Stimulated activated CD8-positive, alpha-beta memory T cell treated with anti-CD3 and anti-CD28 coated beads, Interleukin-15, amount 100 ng/mL, for 1 hour (primary cell): ENCODE data around the gene TTC27.

Experiments used
- DNase-seq: peaks from one replicate; pipeline ENCODE4 v3.0.0-alpha.2; 2020; ENCODE audit warnings: low read depth

TTC27 gene

DNA sequence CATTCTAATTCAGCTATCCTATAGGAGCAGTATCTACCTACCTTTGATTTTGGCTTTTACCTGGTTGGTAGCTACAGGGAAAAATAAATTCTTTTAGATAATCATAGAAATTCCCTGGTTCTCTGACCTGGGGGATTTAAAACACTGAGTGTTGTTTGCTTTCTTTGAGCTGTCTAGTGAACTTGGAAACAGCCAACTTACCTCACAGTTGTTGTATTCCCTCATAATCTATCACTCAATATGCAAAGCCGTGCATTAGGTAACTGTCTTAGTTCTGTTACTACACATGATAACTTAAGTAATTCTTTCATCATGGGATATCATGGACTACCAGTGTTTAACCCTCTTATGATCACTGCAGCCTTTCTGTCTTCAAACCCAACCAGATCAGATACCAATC lies 127.8 kb downstream of the TTC27 start:
- no peak for DNase-seq

DNA sequence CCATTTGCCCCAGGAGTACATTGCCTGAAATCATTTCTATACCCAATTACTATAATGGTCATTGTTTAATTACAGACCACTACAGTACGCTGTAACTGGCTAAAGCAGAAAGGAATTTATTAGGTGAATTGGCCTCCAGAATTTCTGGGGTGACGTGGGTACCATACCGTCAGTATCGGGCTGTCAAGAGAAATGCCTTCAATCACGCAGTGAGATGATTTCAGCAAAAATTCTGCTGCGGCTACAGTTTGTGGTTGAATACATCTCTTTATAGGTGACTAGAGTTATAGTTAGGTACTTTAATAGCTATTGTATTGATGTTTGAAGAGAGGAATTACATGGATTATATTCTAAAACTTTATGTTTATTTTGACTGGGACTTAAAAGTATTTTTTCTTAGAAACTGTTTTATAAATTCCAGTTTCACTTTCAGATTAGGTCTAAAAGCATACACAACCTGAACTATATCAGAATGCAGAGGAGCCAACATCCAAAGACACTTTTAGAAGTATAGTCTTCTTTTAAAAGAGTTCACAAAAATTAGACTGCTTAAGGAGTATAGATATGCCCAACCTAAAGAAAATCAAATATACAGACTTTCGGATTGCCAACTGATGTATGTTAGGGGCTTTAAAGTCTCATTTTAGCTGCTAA lies 128.4 kb downstream of the TTC27 start:
- no peak for DNase-seq

DNA sequence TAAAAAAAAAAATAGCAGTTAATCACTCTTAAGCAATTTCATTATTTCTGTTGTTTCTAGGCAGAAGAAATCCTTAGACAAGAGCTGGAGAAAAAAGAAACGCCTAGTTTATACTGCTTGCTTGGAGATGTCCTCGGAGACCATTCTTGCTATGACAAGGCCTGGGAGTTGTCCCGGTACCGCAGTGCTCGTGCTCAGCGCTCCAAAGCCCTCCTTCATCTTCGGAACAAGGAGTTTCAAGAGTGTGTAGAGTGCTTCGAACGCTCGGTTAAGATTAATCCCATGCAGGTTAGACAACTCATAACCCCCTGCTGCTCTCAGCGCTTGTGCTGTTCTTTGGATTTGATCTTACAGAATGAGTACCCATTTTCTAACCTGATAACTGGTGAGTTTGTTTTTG lies 130.4 kb downstream of the TTC27 start:
- DNase-seq: no peak

DNA sequence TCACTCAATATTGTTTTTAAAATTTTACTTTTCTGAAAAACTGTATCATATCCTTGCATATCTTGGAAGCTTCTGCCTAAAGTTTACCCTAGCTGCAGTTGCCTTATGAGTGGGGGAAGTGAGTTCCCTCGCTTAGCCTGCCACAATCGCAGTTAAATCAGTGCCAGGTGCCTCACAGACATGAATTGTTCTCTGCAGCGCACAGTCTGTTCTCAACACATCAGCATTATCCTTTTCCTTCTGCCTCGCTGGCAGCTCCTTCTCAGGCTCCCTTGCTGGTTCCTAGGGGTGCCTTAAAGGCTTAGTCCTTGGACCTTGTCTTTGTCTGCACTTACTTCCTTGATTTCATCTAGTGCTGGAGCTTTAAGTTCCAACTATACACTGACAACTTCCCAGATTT lies 132.8 kb downstream of the TTC27 start:
- no peak for DNase-seq

DNA sequence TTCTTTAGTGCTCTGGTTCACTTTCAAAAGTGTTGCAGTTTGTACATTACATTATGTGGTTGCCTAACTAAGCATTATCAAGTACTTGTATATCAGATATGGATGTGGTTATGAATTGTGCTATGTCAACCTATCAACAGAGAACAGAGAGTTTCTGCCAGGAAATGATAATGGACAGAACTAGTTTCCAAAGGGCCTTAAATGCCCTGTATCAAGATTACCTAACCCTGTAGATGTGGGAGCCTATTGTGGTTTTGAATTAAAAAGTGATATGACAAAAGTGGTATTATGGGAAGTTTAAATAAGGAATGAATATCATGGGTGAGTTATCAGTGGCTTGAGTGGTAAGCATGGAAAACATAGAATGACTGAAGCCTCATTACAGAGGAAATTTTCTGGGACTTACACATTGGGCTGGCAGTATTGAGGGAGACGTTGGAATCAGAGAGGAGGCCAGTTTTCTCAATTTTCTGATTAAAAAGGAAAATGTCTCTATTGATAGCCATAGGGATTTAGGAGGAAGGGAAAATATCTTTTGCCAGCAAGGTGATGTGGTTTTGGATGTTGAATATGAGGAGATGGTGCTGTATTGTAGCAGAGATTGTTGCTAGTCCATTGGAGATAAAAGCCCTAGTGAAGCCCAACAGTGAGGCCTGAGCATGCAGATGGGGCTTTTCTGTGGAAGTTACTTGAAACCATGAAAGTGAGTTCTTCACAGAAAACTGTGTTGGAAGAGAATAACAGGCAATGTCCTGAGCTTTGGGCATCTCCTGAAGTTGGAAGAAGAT lies 140.7 kb downstream of the TTC27 start:
- DNase-seq: no peak

DNA sequence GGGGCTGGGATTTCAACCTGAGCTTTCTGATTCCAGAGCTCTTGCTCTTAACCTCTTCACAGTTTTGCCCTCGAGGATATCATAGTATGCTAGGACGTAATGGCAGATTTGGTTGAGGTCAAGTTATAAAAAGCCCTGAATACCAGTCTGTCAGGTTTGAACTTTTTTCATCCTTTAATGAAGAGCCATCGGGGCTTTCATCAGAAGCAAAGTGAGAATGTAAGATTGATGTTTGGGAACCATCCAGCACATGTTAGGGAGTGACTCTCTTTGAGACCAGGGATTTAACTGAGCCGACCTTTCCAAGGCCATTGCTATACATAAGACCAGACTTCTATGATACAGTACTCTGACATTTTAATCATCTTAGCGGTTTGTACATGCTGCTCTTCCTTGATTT lies 142.5 kb downstream of the TTC27 start:
- DNase-seq: no peak

DNA sequence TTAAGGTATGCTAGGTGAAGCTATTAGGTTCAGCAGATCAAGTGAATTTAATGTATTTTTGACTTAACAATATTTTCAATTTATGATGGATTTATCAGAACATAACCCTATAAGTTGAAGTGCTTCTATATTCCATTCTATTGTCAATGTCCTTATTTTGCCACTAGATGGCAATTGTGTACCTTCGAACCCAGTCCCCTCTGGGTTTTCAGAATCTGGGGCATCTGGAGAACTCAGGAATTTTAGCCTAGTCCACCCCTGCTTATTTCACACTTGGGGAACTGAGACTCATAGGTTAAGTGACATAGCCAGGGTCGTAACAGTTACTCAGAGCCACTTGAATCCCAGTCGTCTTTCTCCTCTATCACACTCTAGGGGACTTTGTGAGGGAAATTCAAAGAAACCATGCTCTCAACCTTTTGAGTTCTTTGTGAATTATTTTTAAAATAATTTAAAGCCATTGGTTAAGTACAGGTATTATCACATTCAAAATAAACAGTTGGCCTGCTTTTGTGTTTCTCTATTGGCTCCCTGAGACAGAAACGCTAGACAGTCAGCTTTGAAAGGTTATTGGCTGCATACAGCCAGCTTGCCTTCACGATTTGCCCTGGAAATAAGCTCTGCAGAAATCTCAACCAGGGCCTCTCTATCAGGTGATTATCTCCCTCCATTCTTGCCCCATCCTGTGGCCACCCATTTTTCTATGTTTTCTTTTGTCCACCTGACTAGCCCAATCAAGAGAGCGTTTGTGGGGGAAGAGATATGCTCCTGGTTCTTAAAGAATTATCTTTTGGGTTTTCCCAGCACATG lies 145.0 kb downstream of the TTC27 start:
- DNase-seq: no peak

DNA sequence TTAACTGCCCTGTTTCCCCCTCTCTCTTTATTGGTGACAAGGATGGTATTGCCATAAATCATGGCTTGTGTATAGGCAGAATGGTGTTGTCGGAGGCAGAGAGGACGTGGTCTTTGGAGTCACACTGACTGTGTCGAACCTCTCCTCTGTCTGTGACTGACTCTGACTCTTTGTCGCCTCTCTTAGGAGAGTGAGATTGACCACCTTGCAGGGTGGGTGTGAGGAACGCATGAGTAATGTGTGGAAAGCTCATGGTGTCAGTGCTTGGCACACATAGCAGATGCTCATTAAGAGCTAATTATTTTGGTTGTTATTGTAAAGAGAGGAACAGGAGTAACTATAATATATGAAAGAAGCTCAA lies 145.6 kb downstream of the TTC27 start:
- DNase-seq: no peak

DNA sequence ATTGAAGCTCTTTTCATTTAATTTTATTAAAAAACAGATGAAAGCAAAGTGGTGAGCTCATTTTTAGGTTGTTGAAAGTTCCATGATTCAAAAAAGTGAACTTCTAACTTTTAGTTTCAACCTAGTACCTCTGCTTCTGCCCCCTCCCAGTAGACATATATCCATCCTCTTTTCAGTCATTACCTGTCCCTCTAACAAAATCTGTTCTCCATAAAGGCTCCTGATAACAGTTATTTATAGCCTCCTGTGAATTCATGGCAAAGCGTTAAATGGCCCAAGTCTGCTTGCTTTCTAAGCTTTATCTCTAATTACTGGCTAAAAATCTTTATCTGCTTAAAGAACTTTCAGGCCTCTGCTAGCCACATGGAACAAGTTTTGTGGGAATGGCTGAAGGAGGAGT lies 148.1 kb downstream of the TTC27 start:
- DNase-seq: no peak

DNA sequence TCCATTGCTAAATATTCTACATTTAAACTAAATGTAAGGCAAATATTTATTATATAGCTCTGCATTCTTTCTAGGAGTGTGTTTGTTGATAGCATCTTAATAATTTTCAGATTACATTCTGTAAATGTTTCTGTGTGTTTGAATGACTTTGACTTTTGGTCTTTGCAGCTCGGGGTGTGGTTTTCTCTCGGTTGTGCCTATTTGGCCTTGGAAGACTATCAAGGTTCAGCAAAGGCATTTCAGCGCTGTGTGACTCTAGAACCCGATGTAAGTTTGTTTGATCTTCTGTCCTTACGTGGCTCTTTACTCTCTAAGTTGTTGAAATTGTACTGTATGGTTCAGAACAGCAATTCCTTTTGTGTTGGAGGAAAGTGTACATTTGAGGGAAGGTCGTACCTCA lies 149.9 kb downstream of the TTC27 start:
- DNase-seq: no peak

DNA sequence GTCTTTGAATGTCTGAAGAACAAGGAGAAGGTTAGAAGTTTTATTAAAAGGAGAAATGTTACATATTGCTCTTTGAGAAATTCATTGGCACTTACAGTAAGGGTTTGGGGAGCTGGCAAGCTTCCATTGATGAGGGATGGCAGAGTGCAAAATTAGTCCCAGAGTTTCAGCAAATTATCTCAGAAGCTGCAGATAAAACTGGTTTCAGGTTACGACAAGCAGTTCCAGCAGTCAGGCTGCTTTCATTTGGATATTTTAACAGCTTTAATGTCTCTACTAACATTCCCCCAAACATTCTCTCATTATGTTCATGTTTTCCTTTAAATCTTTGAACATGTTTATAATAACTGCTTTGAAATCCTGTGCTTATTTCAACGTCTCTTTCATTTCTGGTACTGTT lies 153.1 kb downstream of the TTC27 start:
- DNase-seq: no peak

DNA sequence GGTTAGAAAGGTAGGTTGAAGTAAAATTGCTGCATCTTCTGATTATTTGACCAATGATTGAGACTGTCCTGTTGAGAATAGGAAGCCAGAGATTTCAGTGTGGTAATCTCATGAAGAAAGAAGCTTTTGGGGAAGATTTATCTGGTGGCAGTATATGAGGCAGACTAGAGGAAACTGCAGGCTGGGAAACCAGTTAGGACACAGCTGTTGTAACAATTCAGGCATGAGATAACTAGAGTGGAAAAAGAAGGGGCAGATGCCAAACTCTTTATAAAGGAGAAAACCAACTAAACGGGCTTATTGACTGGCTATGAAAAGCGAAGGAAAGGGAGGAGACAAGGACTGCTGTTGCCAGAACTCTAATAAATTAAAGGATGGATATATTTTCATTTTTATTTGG lies 155.6 kb downstream of the TTC27 start:
- DNase-seq: no peak

DNA sequence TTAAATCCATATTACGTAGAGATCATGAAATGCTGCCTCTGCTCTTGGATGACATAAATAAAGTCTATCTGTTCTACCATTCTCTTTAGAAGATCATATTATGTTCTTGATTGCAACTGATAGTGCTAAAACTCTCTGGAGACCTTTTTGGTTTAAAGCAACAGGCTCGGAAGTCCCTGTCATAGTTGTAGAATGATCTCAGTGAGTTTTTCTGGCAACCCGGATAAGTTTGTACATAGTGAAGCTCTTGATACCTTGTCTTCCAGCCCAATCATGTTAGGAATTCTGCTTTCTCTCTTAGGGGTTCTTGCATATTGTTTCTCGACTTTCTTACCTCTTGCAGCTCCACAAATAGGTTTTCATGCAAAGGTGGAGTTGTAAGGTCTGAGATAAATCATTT lies 156.1 kb downstream of the TTC27 start:
- no peak for DNase-seq

DNA sequence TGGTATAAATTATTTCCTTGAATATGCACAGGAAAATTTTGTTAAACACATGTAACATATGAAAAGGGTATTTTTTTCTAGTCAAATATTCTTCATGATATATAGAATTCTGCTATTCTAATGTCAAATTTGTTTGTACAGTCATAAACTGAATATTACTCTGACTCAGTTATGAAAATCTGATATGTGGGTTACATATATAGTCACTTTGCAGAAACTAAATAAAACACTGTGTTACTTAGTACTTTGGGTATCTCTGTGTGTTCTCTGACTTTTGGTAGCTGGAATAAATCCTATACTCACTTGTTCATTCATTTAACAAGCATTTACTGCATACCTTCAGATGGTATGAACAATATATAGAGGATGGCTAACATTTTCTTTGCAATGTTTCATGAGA lies 159.4 kb downstream of the TTC27 start:
- DNase-seq: no peak

DNA sequence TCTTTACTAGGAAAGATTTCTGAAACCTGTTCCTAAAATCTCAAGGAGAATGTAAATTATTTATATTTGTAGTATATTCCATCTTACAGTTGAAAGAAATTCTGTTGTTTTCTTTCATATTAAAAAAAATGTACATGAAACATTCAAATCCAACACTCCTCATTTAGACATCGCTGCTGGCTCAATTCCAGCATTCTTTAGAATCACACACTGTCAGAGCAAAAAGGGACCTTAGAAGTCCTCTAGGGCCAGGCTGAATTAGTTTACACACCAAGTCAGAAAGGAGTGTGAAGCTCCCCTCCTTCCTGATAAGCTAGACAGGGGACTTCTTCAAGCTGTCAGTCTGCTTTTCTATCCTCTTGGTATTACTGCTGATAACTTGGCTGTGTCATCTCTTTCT lies 160.3 kb downstream of the TTC27 start:
- DNase-seq: no peak

DNA sequence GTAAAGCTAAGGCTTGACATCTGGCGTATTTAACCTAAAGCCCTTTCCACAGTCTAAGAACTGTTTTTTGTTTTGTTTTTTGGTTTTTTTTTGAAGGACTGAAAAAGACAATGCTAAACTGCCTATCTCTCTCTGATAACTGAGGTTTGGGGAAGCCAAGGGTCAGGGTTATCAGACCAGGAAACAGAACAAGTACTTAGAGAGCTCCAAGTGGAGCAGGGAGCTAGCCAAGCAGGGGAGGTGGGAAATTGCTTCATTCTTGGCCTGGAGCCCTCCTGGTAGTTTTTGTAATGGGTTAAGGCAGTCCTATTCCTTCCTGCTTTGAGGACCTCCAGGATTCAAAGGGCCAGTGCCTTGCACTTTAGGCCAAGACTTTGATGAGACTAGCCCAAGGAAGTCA lies 164.6 kb downstream of the TTC27 start:
- no peak for DNase-seq

DNA sequence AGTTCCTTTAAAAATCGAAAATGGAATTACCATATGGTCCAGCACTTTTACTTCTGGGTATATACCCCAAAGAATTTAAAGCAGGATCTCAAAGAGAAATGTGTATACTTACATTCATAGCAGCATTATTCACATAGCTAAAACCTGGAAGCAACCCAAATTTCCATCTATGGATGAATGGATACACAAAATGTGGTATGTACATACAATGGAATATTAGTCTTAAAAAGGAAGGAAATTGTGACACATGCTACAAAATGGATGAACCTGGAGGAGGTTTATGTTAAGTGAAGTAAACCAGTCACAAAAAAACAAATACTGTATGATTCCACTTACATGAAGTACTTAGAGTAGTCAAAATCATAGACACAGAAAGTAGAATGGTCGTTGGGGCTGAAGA lies 171.0 kb downstream of the TTC27 start:
- no peak for DNase-seq

DNA sequence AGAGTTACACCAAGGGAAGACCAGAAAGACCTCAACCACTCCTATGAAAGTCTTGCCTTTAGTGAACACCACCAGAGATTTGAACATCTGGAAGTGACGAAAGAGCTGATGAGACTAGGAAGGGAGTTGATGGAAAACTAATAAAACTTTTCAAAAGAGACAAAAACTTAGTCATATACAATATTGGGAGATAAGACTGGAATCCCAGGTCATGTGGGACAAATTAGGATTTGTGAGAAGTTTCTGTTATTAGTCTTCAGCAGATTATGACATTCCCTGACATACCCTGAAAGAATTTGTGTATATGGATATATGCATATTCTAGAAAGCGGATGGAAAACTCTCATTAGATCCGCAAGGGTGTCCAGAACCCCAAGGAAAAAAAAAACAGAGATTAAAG lies 173.9 kb downstream of the TTC27 start:
- DNase-seq: no peak

DNA sequence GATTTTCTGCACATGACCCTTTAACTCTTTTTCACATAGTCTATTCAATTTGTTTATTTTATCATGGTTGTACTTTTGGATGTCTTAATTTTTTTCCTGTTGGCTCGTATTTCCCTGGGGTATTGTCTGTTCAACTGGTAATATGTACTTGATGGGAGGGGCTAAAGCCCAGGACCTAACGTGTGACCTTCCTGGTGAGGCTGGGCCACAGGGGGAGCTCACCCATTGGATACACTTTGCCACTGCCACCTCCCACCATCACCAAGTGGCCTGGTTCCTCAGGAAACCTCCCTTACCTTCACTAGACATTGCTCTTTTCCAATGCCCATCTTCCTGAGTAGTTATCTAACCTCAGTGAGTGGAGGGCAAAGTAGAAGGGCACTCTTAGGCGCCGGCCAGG lies 175.0 kb downstream of the TTC27 start:
- DNase-seq: no peak

DNA sequence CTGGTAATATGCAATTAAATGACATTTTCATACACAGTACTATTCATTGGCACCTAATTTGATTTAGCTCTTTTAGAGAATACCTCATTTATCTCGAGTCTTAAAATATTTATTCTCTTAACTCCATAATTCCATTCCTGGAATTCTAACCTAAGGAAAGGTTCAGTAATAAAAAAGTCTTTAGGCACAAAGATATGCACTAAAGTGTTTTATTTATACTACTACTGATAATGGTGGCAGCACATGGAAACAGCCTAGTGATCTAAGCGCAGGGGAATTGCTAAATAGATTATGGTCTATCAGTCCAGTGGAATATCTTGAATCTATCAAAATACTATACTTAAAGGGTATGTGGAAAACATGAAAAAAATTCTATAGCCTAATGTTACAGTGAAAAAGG lies 176.4 kb downstream of the TTC27 start:
- DNase-seq: no peak

DNA sequence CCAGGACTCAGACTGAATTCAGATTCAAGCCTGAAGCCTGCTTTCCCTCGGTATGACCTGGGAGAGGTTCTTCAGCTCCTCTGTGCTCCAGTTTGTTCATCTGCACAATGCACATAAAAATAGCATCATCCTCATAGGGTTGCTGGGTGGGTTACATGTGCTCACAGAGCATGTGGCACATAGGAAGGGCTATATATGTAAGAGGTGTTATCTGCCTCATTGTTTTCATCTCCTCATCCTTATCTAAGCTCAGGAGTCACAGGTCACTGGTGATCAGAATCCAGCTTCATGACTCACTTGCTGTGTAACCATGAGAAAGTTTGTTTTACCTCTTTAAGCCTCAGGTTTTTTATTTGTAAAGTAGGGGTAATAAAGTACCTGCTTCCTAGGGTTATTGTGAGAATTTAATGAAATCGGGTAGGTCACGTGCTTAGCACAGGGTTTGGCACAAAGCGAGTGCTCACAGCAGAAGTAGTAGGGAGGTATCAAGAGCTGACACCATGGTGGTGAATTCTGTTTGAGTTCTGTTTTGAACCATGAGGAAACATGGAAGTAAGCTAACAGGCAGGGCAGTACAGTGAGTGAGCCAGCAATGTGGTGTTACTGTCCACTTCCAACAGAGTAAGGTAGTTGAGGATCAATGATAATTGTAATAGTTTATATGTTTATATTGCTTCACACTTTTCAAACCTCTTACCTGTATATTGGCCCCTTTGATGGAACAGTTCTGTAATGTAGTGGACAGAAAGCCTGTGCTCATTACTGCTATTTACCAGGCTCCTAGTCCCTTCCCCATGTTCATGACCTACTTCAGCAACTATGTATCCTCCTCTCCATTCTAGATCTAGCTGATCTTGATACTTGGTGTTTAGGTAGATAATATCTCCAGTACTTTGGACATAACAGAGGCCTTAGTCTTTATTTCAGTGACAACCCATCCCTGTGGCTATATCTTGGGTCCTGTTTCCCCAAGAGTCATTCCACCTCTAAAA lies 177.6 kb downstream of the TTC27 start:
- no peak for DNase-seq

DNA sequence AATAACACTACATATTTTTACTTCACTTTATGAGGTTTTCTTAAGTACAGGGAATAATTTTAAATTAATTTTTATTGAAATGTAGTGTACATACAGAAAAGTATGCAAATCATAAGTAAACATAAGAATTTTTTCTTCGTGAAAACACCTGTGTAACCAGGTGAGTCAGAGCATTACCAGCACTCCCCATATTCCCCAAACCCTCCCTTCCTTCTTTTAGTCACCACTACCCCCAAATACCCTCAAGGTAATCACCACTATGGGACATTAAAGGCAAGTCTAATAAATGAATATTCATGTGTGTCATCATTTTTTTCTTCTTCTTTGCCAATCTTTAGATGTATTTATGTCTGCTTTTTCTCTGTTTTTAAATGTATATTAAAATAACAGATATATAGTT lies 179.0 kb downstream of the TTC27 start:
- no peak for DNase-seq
